WTC11 (cell line): ENCODE measurements around the gene CFAP299. TPM values are rescaled to one million over a fixed set of nuclear protein-coding genes. Genes with fewer than 3 reads are reported as not detected.

ENCODE experiments used
- ATAC-seq: fragments of 200-7000 bp; cut with Tn5 transposase; 2 replicates; pipeline ENCODE4 v1.10.0; 2021; ENCODE audit warnings: mild to moderate bottlenecking, moderate library complexity
- CTCF ChIA-PET: fragments of 300-600 bp; sonication (Branson Sonifier 250); formaldehyde crosslinking; loops from one replicate; lab custom pipeline; 2021; ENCODE audit warnings: antibody characterized with exemption; lab: Charles Lee
- POLR2A ChIA-PET: fragments of 350-600 bp; sonication (Branson Sonifier 250); formaldehyde crosslinking; loops from one replicate; lab custom pipeline; 2021; ENCODE audit warnings: antibody characterized with exemption; lab: Charles Lee
- DNase-seq: peaks from one replicate; pipeline ENCODE4 v3.0.0; 2021; ENCODE audit warnings: low spot score
- H3K27ac Mint-ChIP-seq: 2 replicates; pipeline ENCODE4 v1.8.0; 2021; ENCODE audit warnings: mixed read lengths
- H3K27me3 Mint-ChIP-seq: 2 replicates; pipeline ENCODE4 v1.8.0; 2021; ENCODE audit warnings: low read depth, mild to moderate bottlenecking, moderate library complexity, mixed read lengths
- H3K36me3 Mint-ChIP-seq: 2 replicates; pipeline ENCODE4 v1.8.0; 2021; ENCODE audit warnings: mixed read lengths
- H3K4me1 Mint-ChIP-seq: 2 replicates; pipeline ENCODE4 v1.8.0; 2022; ENCODE audit warnings: mixed read lengths
- H3K4me3 Mint-ChIP-seq: 2 replicates; pipeline ENCODE4 v1.8.0; 2021; ENCODE audit warnings: mild to moderate bottlenecking, moderate library complexity, mixed read lengths
- H3K9me3 Mint-ChIP-seq: 2 replicates; pipeline ENCODE4 v1.8.0; 2021; ENCODE audit warnings: mixed read lengths
- AR ChIP-seq: fragments of 250-450 bp; sonication (Bioruptor Pico); IDR thresholded peaks from 2 replicates; pipeline ENCODE4 v1.9.0; 2021; ENCODE audit warnings: mild to moderate bottlenecking
- ATF2 ChIP-seq: sonication (generic); formaldehyde crosslinking; IDR thresholded peaks from 2 replicates; pipeline ENCODE4 v1.8.1; 2022; ENCODE audit warnings: low read depth, missing genetic modification reagents, borderline replicate concordance
- CREB1 ChIP-seq: sonication (generic); formaldehyde crosslinking; IDR thresholded peaks from 2 replicates; pipeline ENCODE4 v1.8.0; 2023; ENCODE audit warnings: mild to moderate bottlenecking, missing genetic modification reagents
- FOXJ3 ChIP-seq: sonication (generic); formaldehyde crosslinking; IDR thresholded peaks from 2 replicates; pipeline ENCODE4 v1.9.0; 2021; ENCODE audit warnings: missing genetic modification reagents, mild to moderate bottlenecking, borderline replicate concordance
- GABPB1 ChIP-seq: sonication (generic); formaldehyde crosslinking; IDR thresholded peaks from 2 replicates; pipeline ENCODE4 v1.8.1; 2023; ENCODE audit warnings: mild to moderate bottlenecking, missing genetic modification reagents
- GRHL2 ChIP-seq: fragments of 250-450 bp; sonication (Bioruptor Pico); IDR thresholded peaks from 2 replicates; pipeline ENCODE4 v1.8.0; 2022; ENCODE audit warnings: mild to moderate bottlenecking, moderate library complexity; ENCODE audit not compliant: insufficient replicate concordance, severe bottlenecking
- JUN ChIP-seq: sonication (generic); formaldehyde crosslinking; IDR thresholded peaks from 2 replicates; pipeline ENCODE4 v1.8.0; 2023; ENCODE audit warnings: mild to moderate bottlenecking, missing genetic modification reagents
- NFYB ChIP-seq: sonication (generic); formaldehyde crosslinking; conservative IDR thresholded peaks from 2 replicates; pipeline ENCODE4 v1.8.0; 2022; ENCODE audit warnings: low read depth, missing genetic modification reagents
- OVOL2 ChIP-seq: fragments of 250-450 bp; sonication (Bioruptor Pico); IDR thresholded peaks from 2 replicates; pipeline ENCODE4 v1.9.0; 2021; ENCODE audit warnings: mild to moderate bottlenecking, borderline replicate concordance
- SOX15 ChIP-seq: fragments of 250-450 bp; sonication (Bioruptor Pico); IDR thresholded peaks from 2 replicates; pipeline ENCODE4 v1.9.0; 2021; ENCODE audit warnings: mild to moderate bottlenecking
- SP1 ChIP-seq: sonication (generic); formaldehyde crosslinking; conservative IDR thresholded peaks from 2 replicates; pipeline ENCODE4 v1.8.1; 2022; ENCODE audit warnings: missing genetic modification reagents
- TCF7 ChIP-seq: sonication (generic); formaldehyde crosslinking; IDR thresholded peaks from 2 replicates; pipeline ENCODE4 v1.8.0; 2022; ENCODE audit warnings: mild to moderate bottlenecking, low read depth, missing genetic modification reagents, moderate library complexity
- TEAD1 ChIP-seq: sonication (generic); formaldehyde crosslinking; IDR thresholded peaks from 2 replicates; pipeline ENCODE4 v1.8.0; 2022; ENCODE audit warnings: mild to moderate bottlenecking, missing genetic modification reagents
- TP53 ChIP-seq: sonication (generic); formaldehyde crosslinking; IDR thresholded peaks from 2 replicates; pipeline ENCODE4 v1.8.1; 2023; ENCODE audit warnings: mild to moderate bottlenecking, missing genetic modification reagents
- ZNF232 ChIP-seq: sonication (generic); formaldehyde crosslinking; IDR thresholded peaks from 2 replicates; pipeline ENCODE4 v1.8.0; 2022; ENCODE audit warnings: mild to moderate bottlenecking, missing genetic modification reagents
- ZNF396 ChIP-seq: fragments of 250-450 bp; sonication (Bioruptor Pico); IDR thresholded peaks from 2 replicates; pipeline ENCODE4 v1.8.0; 2021; ENCODE audit warnings: mild to moderate bottlenecking, moderate library complexity, borderline replicate concordance
- total RNA-seq: library from RNA; stranded (reverse); gene quantifications from 3 replicates; pipeline ENCODE4 v1.2.3, GENCODE V29; 2021
- TF ChIP-seq, protein P1 (sequence below): sonication (generic); formaldehyde crosslinking; IDR thresholded peaks from 2 replicates; pipeline ENCODE4 v1.8.0; 2022; ENCODE audit warnings: mild to moderate bottlenecking, missing genetic modification reagents
- TF ChIP-seq, protein P2 (sequence below): sonication (generic); formaldehyde crosslinking; IDR thresholded peaks from 2 replicates; pipeline ENCODE4 v1.8.1; 2022; ENCODE audit warnings: mild to moderate bottlenecking, missing genetic modification reagents, moderate library complexity, borderline replicate concordance
- TF ChIP-seq, protein P3 (sequence below): fragments of 250-450 bp; sonication (Bioruptor Pico); IDR thresholded peaks from 2 replicates; pipeline ENCODE4 v1.9.0; 2021; ENCODE audit warnings: mild to moderate bottlenecking
- TF ChIP-seq, protein P4 (sequence below): sonication (generic); formaldehyde crosslinking; IDR thresholded peaks from 2 replicates; pipeline ENCODE4 v1.8.1; 2023; ENCODE audit warnings: mild to moderate bottlenecking, missing genetic modification reagents
- TF ChIP-seq, protein P5 (sequence below): sonication (generic); formaldehyde crosslinking; IDR thresholded peaks from 2 replicates; pipeline ENCODE4 v1.8.1; 2023; ENCODE audit warnings: mild to moderate bottlenecking, missing genetic modification reagents, moderate library complexity
- TF ChIP-seq, protein P6 (sequence below): sonication (generic); formaldehyde crosslinking; IDR thresholded peaks from 2 replicates; pipeline ENCODE4 v1.8.0; 2023; ENCODE audit warnings: mild to moderate bottlenecking, missing genetic modification reagents

CFAP299 gene
- total RNA-seq, 1 experiment from 2014 or later = not detected

DNA sequence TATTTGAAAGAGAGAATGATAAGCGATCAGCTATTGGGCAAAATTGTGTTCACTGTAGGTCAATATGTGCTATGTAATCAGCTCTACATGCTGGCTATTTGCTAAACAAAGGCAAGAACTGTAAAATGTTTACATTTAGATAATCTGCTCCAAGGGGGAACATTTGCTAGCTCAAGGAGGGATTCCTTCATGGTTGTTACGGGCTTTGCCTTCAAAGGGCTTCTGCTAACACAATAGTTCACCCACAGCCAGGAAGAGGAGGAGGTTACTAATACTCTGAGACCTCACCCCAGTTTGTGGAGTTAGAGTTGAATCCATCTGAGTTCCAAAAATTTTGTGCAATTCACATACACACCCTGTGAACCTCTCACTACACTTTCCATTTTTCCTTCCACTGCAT, 587.4 kb downstream of the CFAP299 start:
- no peaks in the 10 kb centered on the region for H3K36me3 Mint-ChIP-seq
- ChIA-PET CTCF (interaction anchor here (0.6 kb wide), 1 partner anchor 68 kb away, joined by 3 read pairs; no protein-coding TSS in a partner anchor), POLR2A (no interaction called here)
- TF ChIP-seq GRHL2 = no peak
- TF ChIP-seq TP53 = no peak
- TF ChIP-seq ZNF232 (CRISPR knock-in tag) = no peak
- TF ChIP-seq, protein P1, sequence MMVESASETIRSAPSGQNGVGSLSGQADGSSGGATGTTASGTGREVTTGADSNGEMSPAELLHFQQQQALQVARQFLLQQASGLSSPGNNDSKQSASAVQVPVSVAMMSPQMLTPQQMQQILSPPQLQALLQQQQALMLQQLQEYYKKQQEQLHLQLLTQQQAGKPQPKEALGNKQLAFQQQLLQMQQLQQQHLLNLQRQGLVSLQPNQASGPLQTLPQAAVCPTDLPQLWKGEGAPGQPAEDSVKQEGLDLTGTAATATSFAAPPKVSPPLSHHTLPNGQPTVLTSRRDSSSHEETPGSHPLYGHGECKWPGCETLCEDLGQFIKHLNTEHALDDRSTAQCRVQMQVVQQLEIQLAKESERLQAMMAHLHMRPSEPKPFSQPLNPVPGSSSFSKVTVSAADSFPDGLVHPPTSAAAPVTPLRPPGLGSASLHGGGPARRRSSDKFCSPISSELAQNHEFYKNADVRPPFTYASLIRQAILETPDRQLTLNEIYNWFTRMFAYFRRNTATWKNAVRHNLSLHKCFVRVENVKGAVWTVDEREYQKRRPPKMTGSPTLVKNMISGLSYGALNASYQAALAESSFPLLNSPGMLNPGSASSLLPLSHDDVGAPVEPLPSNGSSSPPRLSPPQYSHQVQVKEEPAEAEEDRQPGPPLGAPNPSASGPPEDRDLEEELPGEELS (CRISPR knock-in tag) = no peak
- no peak for TF ChIP-seq FOXJ3 (CRISPR knock-in tag)
- no peak for TF ChIP-seq TCF7
- no peak for TF ChIP-seq ATF2 (CRISPR knock-in tag)
- TF ChIP-seq SOX15 = no peak
- TF ChIP-seq, protein P2, sequence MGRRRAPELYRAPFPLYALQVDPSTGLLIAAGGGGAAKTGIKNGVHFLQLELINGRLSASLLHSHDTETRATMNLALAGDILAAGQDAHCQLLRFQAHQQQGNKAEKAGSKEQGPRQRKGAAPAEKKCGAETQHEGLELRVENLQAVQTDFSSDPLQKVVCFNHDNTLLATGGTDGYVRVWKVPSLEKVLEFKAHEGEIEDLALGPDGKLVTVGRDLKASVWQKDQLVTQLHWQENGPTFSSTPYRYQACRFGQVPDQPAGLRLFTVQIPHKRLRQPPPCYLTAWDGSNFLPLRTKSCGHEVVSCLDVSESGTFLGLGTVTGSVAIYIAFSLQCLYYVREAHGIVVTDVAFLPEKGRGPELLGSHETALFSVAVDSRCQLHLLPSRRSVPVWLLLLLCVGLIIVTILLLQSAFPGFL (CRISPR knock-in tag) = no peak
- TF ChIP-seq TEAD1 (CRISPR knock-in tag) = no peak
- TF ChIP-seq, protein P3, sequence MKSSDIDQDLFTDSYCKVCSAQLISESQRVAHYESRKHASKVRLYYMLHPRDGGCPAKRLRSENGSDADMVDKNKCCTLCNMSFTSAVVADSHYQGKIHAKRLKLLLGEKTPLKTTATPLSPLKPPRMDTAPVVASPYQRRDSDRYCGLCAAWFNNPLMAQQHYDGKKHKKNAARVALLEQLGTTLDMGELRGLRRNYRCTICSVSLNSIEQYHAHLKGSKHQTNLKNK (CRISPR knock-in tag) = no peak
- no peak for TF ChIP-seq SP1 (CRISPR knock-in tag)
- TF ChIP-seq GABPB1 (CRISPR knock-in tag) = no peak
- TF ChIP-seq, protein P4, sequence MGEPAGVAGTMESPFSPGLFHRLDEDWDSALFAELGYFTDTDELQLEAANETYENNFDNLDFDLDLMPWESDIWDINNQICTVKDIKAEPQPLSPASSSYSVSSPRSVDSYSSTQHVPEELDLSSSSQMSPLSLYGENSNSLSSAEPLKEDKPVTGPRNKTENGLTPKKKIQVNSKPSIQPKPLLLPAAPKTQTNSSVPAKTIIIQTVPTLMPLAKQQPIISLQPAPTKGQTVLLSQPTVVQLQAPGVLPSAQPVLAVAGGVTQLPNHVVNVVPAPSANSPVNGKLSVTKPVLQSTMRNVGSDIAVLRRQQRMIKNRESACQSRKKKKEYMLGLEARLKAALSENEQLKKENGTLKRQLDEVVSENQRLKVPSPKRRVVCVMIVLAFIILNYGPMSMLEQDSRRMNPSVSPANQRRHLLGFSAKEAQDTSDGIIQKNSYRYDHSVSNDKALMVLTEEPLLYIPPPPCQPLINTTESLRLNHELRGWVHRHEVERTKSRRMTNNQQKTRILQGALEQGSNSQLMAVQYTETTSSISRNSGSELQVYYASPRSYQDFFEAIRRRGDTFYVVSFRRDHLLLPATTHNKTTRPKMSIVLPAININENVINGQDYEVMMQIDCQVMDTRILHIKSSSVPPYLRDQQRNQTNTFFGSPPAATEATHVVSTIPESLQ (CRISPR knock-in tag) = no peak
- TF ChIP-seq, protein P5, sequence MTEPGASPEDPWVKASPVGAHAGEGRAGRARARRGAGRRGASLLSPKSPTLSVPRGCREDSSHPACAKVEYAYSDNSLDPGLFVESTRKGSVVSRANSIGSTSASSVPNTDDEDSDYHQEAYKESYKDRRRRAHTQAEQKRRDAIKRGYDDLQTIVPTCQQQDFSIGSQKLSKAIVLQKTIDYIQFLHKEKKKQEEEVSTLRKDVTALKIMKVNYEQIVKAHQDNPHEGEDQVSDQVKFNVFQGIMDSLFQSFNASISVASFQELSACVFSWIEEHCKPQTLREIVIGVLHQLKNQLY (CRISPR knock-in tag) = no peak
- no peak for TF ChIP-seq NFYB
- no peak for TF ChIP-seq ZNF396
- ATAC-seq (peak; percentile 52; the same call in 1 of the 2 replicates), DNase-seq (no peak)
- H3K4me3 Mint-ChIP-seq = no peak overlapping the region
- no peak overlapping the region for H3K27ac Mint-ChIP-seq
- peaks cover 8% of the 10 kb centered on the region; the same call in 1 of the 2 replicates for H3K27me3 Mint-ChIP-seq
- H3K9me3 Mint-ChIP-seq = no peaks in the 10 kb centered on the region
- no peaks in the 10 kb centered on the region for H3K4me1 Mint-ChIP-seq

GRCh38 chr4:80925293-80925692, 589.8 kb downstream of the CFAP299 start:
- Mint-ChIP-seq H3K27ac (no peak overlapping the region), H3K4me3 (no peak overlapping the region), H3K27me3 (peaks cover 6% of the 10 kb centered on the region; the same call in 1 of the 2 replicates), H3K9me3 (no peaks in the 10 kb centered on the region), H3K4me1 (no peaks in the 10 kb centered on the region), H3K36me3 (no peaks in the 10 kb centered on the region)
- ATAC-seq (no peak), DNase-seq (no peak)
- ChIA-PET CTCF (no interaction called here), POLR2A (no interaction called here)
- TF ChIP-seq AR (CRISPR knock-in tag) = no peak
- no peak for TF ChIP-seq CREB1 (CRISPR knock-in tag)
- TF ChIP-seq OVOL2 (CRISPR knock-in tag) = no peak
- TF ChIP-seq, protein P5 (CRISPR knock-in tag) = no peak
- no peak for TF ChIP-seq JUN
- TF ChIP-seq, protein P6, sequence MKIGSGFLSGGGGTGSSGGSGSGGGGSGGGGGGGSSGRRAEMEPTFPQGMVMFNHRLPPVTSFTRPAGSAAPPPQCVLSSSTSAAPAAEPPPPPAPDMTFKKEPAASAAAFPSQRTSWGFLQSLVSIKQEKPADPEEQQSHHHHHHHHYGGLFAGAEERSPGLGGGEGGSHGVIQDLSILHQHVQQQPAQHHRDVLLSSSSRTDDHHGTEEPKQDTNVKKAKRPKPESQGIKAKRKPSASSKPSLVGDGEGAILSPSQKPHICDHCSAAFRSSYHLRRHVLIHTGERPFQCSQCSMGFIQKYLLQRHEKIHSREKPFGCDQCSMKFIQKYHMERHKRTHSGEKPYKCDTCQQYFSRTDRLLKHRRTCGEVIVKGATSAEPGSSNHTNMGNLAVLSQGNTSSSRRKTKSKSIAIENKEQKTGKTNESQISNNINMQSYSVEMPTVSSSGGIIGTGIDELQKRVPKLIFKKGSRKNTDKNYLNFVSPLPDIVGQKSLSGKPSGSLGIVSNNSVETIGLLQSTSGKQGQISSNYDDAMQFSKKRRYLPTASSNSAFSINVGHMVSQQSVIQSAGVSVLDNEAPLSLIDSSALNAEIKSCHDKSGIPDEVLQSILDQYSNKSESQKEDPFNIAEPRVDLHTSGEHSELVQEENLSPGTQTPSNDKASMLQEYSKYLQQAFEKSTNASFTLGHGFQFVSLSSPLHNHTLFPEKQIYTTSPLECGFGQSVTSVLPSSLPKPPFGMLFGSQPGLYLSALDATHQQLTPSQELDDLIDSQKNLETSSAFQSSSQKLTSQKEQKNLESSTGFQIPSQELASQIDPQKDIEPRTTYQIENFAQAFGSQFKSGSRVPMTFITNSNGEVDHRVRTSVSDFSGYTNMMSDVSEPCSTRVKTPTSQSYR (CRISPR knock-in tag) = no peak
